Neutrophil (primary cell): ENCODE measurements around the gene UNCX.

Source experiments
- H3K27ac ChIP-seq: fragments of 200-600 bp; sonication (generic); 2 replicates; pipeline ENCODE4 v1.5.1; 2016; ENCODE audit warnings: mild to moderate bottlenecking, moderate library complexity
- H3K27me3 ChIP-seq: fragments of 200-600 bp; sonication (generic); 2 replicates; pipeline ENCODE4 v1.6.0; 2016; ENCODE audit warnings: mild to moderate bottlenecking
- H3K36me3 ChIP-seq: fragments of 200-600 bp; sonication (generic); 2 replicates; pipeline ENCODE4 v1.5.1; 2017
- H3K4me1 ChIP-seq, 2 experiments: fragments of 200-600 bp in 1 of 2; sonication (generic) in 1 of 2; 1 replicate in 1 of 2; 2 replicates in 1 of 2; pipeline versions ENCODE4 v1.5.1 to v1.6.1; 2013 to 2016; ENCODE audit warnings: low read depth in 1 of 2, low read length in 1 of 2, mild to moderate bottlenecking in 1 of 2, moderate library complexity in 1 of 2; ENCODE audit not compliant: control insufficient read depth in 1 of 2, insufficient read depth in 1 of 2
- H3K4me3 ChIP-seq, 2 experiments: fragments of 200-600 bp in 1 of 2; sonication (generic) in 1 of 2; 1 replicate in 1 of 2; 2 replicates in 1 of 2; pipeline ENCODE4 v1.5.1; 2013 to 2016; ENCODE audit warnings: low read depth in 1 of 2, low read length in 1 of 2, mild to moderate bottlenecking in 1 of 2, moderate library complexity in 1 of 2
- H3K9me3 ChIP-seq: fragments of 200-600 bp; sonication (generic); 2 replicates; pipeline ENCODE4 v1.5.1; 2016
- CTCF ChIP-seq: fragments of 200-600 bp; sonication (generic); IDR thresholded peaks from 2 replicates; pipeline ENCODE4 v1.5.1; 2016; ENCODE audit warnings: antibody characterized with exemption

UNCX gene

GRCh38 chr7:1251796-1252539 lies 19.3 kb downstream of the UNCX start:
- TF ChIP-seq CTCF = no peak
- no peaks in the 10 kb centered on the region for H3K4me1 ChIP-seq
- no peaks in the 10 kb centered on the region for H3K36me3 ChIP-seq
- H3K27me3 ChIP-seq = peaks cover 100% of the 10 kb centered on the region
- H3K4me3 ChIP-seq = no peak overlapping the region
- H3K9me3 ChIP-seq = no peaks in the 10 kb centered on the region
- H3K27ac ChIP-seq = no peak overlapping the region

GRCh38 chr7:1252540-1253090 lies 19.9 kb downstream of the UNCX start:
- TF ChIP-seq CTCF = no peak
- H3K27me3 ChIP-seq = peaks cover 100% of the 10 kb centered on the region
- H3K27ac ChIP-seq = no peak overlapping the region
- no peaks in the 10 kb centered on the region for H3K4me1 ChIP-seq
- no peaks in the 10 kb centered on the region for H3K36me3 ChIP-seq
- H3K4me3 ChIP-seq = no peak overlapping the region
- no peaks in the 10 kb centered on the region for H3K9me3 ChIP-seq

GRCh38 chr7:1253681-1254181 lies 21.1 kb downstream of the UNCX start:
- peaks cover 100% of the 10 kb centered on the region for H3K27me3 ChIP-seq
- no peaks in the 10 kb centered on the region for H3K4me1 ChIP-seq
- H3K27ac ChIP-seq = no peak overlapping the region
- no peak overlapping the region for H3K4me3 ChIP-seq
- no peak for TF ChIP-seq CTCF
- no peaks in the 10 kb centered on the region for H3K36me3 ChIP-seq
- H3K9me3 ChIP-seq = no peaks in the 10 kb centered on the region

GRCh38 chr7:1254281-1255079 lies 21.8 kb downstream of the UNCX start:
- no peak for TF ChIP-seq CTCF
- Histone ChIP-seq H3K27ac (no peak overlapping the region), H3K4me1 (no peaks in the 10 kb centered on the region), H3K36me3 (no peaks in the 10 kb centered on the region), H3K9me3 (no peaks in the 10 kb centered on the region), H3K4me3 (no peak overlapping the region), H3K27me3 (peaks cover 98% of the 10 kb centered on the region)

GRCh38 chr7:1255080-1255816 lies 22.6 kb downstream of the UNCX start:
- Histone ChIP-seq H3K27ac (no peak overlapping the region), H3K36me3 (no peaks in the 10 kb centered on the region), H3K9me3 (no peaks in the 10 kb centered on the region), H3K4me1 (no peaks in the 10 kb centered on the region), H3K4me3 (no peak overlapping the region), H3K27me3 (peaks cover 98% of the 10 kb centered on the region)
- TF ChIP-seq CTCF = no peak
